DMS 273 (cell line): ENCODE data around the gene ARID1B.
A peak's percentile ranks its signal among the peaks of the same experiment; 100 is the strongest.

Experiments used
- DNase-seq: peaks from one replicate; lab custom pipeline; 2025; ENCODE audit not compliant: unreplicated experiment; lab: John Stamatoyannopoulos, UW

The ARID1B gene

GRCh38 chr6:157045831-157046454 lies 268.8 kb downstream of the ARID1B start:
- peak; percentile 75 for DNase-seq

- DNase-seq, result no peak
Measured at GRCh38 chr6:157046776-157047175, 269.6 kb downstream of the ARID1B start.

GRCh38 chr6:157047328-157047727 lies 270.1 kb downstream of the ARID1B start:
- DNase-seq, result no peak

GRCh38 chr6:157047951-157048350 lies 270.8 kb downstream of the ARID1B start:
- DNase-seq, result peak; percentile 51

- no peak for DNase-seq
Measured at GRCh38 chr6:157049133-157049532, 272.0 kb downstream of the ARID1B start.

GRCh38 chr6:157050537-157051265 lies 273.5 kb downstream of the ARID1B start:
- no peak for DNase-seq

- no peak for DNase-seq
Measured at GRCh38 chr6:157054531-157054979, 277.4 kb downstream of the ARID1B start.

GRCh38 chr6:157055863-157056262 lies 278.7 kb downstream of the ARID1B start:
- no peak for DNase-seq

GRCh38 chr6:157056275-157056674 lies 279.1 kb downstream of the ARID1B start:
- no peak for DNase-seq

- no peak for DNase-seq
Measured at GRCh38 chr6:157058574-157058973, 281.4 kb downstream of the ARID1B start.

GRCh38 chr6:157059781-157060180 lies 282.6 kb downstream of the ARID1B start:
- no peak for DNase-seq

GRCh38 chr6:157060440-157060952 lies 283.3 kb downstream of the ARID1B start:
- peak; percentile 7 for DNase-seq

- DNase-seq, result no peak
Measured at GRCh38 chr6:157061770-157062594, 284.8 kb downstream of the ARID1B start.

GRCh38 chr6:157063176-157063905 lies 286.2 kb downstream of the ARID1B start:
- no peak for DNase-seq

- no peak for DNase-seq
Measured at GRCh38 chr6:157063923-157064322, 286.7 kb downstream of the ARID1B start.

- DNase-seq, result no peak
Measured at GRCh38 chr6:157064502-157064901, 287.3 kb downstream of the ARID1B start.

- DNase-seq, result no peak
Measured at GRCh38 chr6:157065366-157065765, 288.2 kb downstream of the ARID1B start.

GRCh38 chr6:157066781-157067491 lies 289.8 kb downstream of the ARID1B start:
- DNase-seq, result no peak

GRCh38 chr6:157067507-157067906 lies 290.3 kb downstream of the ARID1B start:
- DNase-seq, result no peak

- no peak for DNase-seq
Measured at GRCh38 chr6:157068691-157069324, 291.6 kb downstream of the ARID1B start.
